NCI-H526 (cell line): Measurements from ENCODE around the gene PRKCB.
"Not testable (repeated sequence)": the region's sequence is repeated elsewhere in the genome, so short reads cannot be mapped to it uniquely, and the experiment has no call there.

Experiments used
- DNase-seq, 2 experiments: peaks; one replicate each; lab custom pipeline; 2025; lab: John Stamatoyannopoulos, UW

PRKCB gene

GRCh38 chr16:24178496-24178895 lies 342.7 kb downstream of the PRKCB start:
- DNase-seq = no peak

GRCh38 chr16:24180451-24180850 lies 344.7 kb downstream of the PRKCB start:
- no peak for DNase-seq

- DNase-seq = no peak
Observed at GRCh38 chr16:24188021-24188542, 352.3 kb downstream of the PRKCB start.

GRCh38 chr16:24188751-24189318 lies 353.1 kb downstream of the PRKCB start:
- no peak for DNase-seq

- no peak for DNase-seq
Observed at GRCh38 chr16:24189941-24190340, 354.2 kb downstream of the PRKCB start.

- no peak for DNase-seq
Observed at GRCh38 chr16:24191876-24192402, 356.2 kb downstream of the PRKCB start.

- DNase-seq = no peak
Observed at GRCh38 chr16:24195221-24195620, 359.4 kb downstream of the PRKCB start.

- DNase-seq = no peak
Observed at GRCh38 chr16:24198807-24199533, 363.2 kb downstream of the PRKCB start.

- no peak for DNase-seq
Observed at GRCh38 chr16:24203675-24204074, 367.9 kb downstream of the PRKCB start.

GRCh38 chr16:24204150-24204665 lies 368.4 kb downstream of the PRKCB start:
- no peak for DNase-seq

- DNase-seq = no peak
Observed at GRCh38 chr16:24206926-24207325, 371.1 kb downstream of the PRKCB start.

- no peak for DNase-seq
Observed at GRCh38 chr16:24208710-24209109, 372.9 kb downstream of the PRKCB start.

GRCh38 chr16:24214992-24215391 lies 379.2 kb downstream of the PRKCB start:
- DNase-seq = no peak

GRCh38 chr16:24216961-24217360 lies 381.2 kb downstream of the PRKCB start:
- no peak for DNase-seq

GRCh38 chr16:24217461-24217860 lies 381.7 kb downstream of the PRKCB start:
- no peak for DNase-seq

- no peak for DNase-seq
Observed at GRCh38 chr16:24218299-24218698, 382.5 kb downstream of the PRKCB start.

GRCh38 chr16:24221219-24221618 lies 385.4 kb downstream of the PRKCB start:
- no peak for DNase-seq

- no peak for DNase-seq
Observed at GRCh38 chr16:24228514-24228913, 392.7 kb downstream of the PRKCB start.

GRCh38 chr16:24232936-24233335 lies 397.2 kb downstream of the PRKCB start:
- no peak for DNase-seq

- DNase-seq = no peak
Observed at GRCh38 chr16:24234737-24235136, 399.0 kb downstream of the PRKCB start.

GRCh38 chr16:24235806-24236205 lies 400.0 kb downstream of the PRKCB start:
- no peak for DNase-seq

- not testable (repeated sequence) for DNase-seq
Observed at GRCh38 chr16:24238846-24239245, 403.1 kb downstream of the PRKCB start.
